NCI-H748 (cell line): ENCODE results near the gene VTN.

ENCODE experiments used
- DNase-seq: peaks from one replicate; lab custom pipeline; 2025; ENCODE audit not compliant: unreplicated experiment; lab: John Stamatoyannopoulos, UW

The VTN gene

GRCh38 chr17:28370744-28371103, 617 bp upstream of the VTN start:
- peak; percentile 45 for DNase-seq

DNA sequence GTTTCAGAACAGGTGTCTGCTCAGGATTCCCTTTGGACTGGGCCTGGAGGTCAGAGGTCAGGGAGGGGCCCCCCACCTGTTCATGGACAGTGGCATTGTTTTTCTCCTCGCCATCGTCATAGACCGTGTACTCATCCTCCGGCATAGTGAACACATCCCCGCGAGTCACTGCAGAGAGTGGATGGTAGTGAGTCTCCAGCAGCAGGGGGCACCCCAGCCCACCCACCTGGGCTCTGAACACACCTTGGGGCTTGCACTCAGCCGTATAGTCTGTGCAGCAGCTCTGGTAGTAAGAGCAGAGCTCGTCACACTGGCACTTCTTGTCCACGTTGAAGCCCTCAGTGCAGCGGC, 448 bp downstream of the VTN start:
- DNase-seq, result no peak

DNA sequence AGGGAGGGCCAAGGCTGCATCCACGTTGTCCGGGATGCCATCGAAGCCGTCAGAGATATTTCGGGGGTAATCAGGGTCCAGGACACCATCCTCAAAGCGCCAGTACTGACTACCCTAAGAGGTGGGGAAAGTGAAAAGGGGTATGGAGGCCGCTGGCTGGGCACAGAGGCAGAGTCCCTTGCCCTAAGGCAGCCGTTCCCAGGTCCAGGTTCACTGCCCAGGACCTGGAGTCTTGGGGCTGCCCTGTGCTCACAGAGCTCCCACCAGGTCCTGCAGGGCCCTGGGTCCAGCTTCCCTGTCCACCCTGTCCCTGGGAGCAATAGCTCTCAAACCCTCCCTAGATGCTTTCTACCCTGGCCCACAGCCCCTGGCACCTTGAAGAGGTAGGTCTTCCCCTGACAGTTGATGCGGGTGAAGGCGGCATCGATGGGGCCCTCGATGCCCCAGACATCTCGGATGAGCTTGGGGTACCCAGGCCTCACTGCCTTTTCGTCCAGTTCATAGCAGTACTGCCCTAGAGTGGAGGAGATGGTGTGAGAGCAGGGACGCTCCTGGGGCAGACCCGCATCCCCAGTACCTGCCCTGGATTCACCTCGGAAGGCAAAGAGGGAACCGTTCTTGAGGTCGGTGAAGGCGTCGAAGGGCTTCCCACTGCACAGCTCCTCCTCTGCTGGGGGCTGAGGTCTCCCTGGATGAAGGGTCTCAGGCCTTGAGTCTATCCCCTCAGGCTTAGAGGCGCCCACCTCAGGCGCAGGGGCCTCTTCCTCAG, 1.0 kb downstream of the VTN start:
- no peak for DNase-seq

- DNase-seq, result no peak
Measured at GRCh38 chr17:28368306-28368831, 1.7 kb downstream of the VTN start.

DNA sequence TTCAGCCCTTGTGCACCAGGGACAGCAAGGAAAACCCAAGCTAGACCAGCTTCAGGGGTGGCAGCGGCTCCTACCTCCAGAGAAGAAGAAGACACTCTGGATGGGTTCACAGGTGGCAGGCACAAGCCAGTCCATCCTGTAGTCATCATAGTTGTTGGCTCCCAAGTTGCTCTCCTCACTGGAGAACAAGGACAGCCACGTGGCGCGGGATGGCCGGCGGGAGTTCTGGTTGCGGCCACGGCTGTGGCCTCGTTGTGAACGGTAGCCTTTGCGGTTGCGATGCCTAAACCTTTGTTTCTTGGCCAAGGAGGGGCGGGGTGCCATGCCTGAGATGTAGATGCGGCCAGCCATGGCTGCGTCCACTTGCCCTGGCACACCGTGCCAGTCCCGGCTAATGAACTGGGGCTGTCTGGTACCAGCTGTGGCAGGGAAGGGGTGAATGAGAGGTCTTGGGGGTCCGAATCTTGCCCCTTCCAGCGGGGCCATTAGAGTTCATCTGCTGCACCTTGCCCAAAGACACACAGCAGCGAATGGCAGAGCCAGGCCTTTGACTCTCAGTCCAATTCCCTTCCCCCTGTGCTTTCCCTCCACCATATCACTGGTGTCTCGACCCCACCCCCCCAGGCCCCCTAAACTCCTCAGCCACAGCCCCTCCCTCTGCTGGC, 2.3 kb downstream of the VTN start:
- DNase-seq, result no peak

- DNase-seq, result no peak
Measured at GRCh38 chr17:28366605-28367004, 3.5 kb downstream of the VTN start.

GRCh38 chr17:28365487-28365886, 4.6 kb downstream of the VTN start:
- DNase-seq, result no peak

GRCh38 chr17:28364665-28365363, 5.3 kb downstream of the VTN start, which contains the start of gene SEBOX:
TSS of gene SEBOX (minus strand) at chr17:28365199. CDS start at chr17:28365151, 48 bp downstream.
- no peak for DNase-seq

DNA sequence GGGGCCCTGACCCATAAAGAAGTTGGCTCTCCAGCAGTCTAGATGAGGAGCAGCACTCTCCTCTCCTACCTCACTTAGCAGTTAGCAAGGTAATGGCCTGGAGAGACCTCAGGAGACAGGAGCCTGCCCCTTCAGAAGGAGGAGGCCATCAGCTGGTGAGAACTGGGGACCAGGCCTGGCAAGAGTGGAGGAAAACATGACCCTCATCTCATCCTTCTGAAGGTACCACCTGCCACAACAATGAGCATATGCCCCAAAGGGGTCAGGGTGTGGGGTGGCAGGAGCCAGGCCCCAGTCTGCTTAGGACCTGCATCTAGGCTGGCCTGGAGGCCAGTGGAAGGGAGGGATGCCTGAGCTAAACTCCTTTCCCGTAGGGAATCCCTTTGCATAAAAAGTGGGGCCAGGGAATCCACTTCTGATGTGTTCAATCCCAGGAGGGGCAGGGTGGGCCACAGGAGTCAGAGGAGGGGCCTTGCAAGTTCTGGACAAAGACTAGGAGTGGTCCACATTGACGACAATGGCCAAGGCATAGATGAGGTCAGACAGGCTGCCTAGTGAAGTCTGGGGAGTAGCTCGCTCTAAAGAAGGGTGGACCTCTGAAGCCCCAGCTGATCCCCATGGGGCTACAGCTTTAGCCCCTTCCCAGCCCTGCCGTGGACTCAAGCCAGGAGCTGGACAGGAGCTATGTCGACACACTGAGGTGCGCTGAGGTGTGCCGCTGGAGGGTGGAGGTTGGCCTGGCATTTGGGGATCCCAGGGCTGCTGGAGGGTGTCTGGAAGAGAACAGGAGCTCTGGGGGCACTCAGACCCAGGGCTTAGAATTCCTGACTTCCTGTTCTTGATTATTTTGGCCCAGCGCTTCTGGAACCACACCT, 6.1 kb downstream of the VTN start:
- no peak for DNase-seq

GRCh38 chr17:28363186-28363585, 6.9 kb downstream of the VTN start:
- no peak for DNase-seq

GRCh38 chr17:28357901-28358197, 12.3 kb downstream of the VTN start:
- no peak for DNase-seq

DNA sequence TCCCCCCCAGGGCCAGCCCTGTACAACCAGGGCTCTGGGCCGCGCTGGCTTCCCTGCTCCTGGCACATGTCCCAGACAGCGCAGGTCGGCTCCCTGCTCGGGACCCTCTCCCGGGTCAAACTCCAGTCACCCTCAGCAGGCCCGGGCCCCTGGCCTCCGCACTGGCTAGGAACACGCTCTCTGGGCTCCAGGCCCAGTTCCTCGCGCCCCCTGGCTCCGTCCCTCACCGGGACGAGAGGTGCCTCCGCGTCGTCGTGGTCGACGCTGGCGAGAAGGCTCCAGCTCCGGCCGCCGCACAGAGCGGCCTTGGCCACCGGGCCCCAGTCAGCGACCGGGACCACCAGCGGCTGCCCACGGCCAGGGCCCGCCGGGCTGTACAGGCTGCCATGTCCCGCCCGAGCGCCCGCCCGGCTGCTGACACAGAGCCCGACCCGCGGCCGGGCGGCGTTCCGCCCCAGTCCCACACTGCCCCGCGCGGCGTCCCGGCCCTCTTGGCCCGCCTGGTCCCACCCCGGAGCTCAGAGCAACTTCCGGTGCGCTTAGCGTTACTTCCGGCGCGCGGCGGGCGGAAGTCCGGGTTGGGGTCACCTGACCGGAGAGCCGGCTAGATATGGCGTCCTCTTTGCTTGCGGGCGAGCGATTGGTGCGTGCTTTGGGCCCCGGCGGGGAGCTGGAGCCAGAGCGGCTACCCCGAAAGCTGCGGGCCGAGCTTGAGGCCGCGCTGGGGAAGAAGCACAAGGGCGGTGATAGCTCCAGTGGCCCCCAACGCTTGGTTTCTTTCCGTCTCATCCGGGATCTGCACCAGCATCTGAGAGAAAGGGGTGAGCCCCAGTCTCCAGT, 12.8 kb downstream of the VTN start, which contains the start of gene POLDIP2:
TSS of gene POLDIP2 (minus strand) at position 467 of the 840 bp plus-strand sequence. CDS start at position 388, 79 bp downstream.
- DNase-seq, result peak; percentile 97

GRCh38 chr17:28350271-28350670, 19.8 kb downstream of the VTN start:
- no peak for DNase-seq

GRCh38 chr17:28348979-28349378, 21.1 kb downstream of the VTN start:
- no peak for DNase-seq

GRCh38 chr17:28347261-28347891, 22.7 kb downstream of the VTN start:
- no peak for DNase-seq

- DNase-seq, result peak; percentile 11
Measured at GRCh38 chr17:28346746-28347246, 23.3 kb downstream of the VTN start.

DNA sequence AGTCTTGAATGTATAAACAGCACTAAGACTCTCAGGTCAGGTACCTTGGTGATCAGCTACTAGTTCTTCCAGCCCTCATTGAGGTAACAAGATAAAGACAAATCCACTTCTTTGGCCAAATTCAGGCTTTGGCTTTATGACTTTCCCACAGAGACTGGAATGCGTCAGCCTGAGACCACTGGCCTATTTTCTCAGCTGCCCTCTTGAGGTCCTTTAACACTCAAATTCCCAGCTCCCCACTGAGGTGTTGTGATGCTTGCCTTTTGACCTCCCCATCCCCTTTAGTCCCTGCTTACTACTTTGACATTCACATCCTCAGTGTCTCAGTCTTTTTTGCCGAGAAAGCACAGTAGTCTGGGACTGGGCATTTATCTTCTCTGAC, 23.9 kb downstream of the VTN start:
- DNase-seq, result no peak

DNA sequence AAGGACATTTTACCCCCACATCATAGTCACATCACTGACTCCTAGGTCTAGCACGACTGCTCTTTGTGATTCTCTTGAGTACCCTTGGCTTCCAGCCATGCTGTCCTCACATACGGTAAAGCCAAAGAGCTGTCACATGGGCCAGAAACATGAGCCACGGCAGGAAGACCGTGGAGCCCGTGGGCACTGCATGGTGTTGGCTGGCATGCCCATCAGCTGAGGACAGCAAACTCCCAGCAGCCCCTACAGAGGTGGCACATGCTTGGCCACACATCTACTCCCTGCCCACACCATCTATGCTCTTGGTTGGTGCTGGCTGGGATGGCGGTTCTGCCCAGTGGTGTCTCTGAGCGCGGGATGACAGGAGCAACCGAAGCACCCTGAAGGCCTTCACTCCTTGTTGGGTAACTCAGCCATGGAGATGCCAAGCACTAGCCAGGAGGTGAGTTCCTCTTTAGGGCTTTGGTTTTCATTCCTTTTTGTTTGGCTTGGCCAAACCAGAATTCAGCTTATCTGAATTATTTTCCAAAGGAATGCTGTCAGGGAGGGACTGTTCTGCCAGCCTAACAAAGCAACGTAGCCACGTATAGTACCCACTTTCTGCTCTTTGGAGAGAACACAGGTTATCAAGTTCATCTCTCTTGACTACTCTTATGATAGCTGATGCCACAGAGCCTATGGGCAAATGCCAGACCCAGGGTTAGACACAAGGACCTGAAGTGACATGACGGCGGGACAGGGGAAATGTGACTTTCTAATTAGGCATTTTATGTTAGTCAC, 24.5 kb downstream of the VTN start:
- DNase-seq, result no peak

- DNase-seq, result no peak
Measured at GRCh38 chr17:28344435-28344901, 25.6 kb downstream of the VTN start.
